H1 (cell line): ENCODE results near the gene FOXP4. TPM values are rescaled to one million over a fixed set of nuclear protein-coding genes. Genes with fewer than 3 reads are reported as not detected.
A peak's percentile ranks its signal among the peaks of the same experiment; 100 is the strongest.

Experiments
- ATF3 ChIP-seq: IDR thresholded peaks from 2 replicates; pipeline ENCODE4 v1.6.1; 2011; ENCODE audit warnings: low read depth, mild to moderate bottlenecking, low read length; ENCODE audit not compliant: insufficient read depth
- BACH1 ChIP-seq: IDR thresholded peaks from 2 replicates; pipeline ENCODE4 v1.6.1; 2012; ENCODE audit warnings: low read length, improper control_type of control experiment
- CEBPB ChIP-seq: IDR thresholded peaks from 2 replicates; pipeline ENCODE4 v1.6.1; 2012; ENCODE audit warnings: low read depth, low read length
- CHD2 ChIP-seq: IDR thresholded peaks from 2 replicates; pipeline ENCODE4 v1.6.1; 2012; ENCODE audit warnings: low read length, improper control_type of control experiment
- CTBP2 ChIP-seq: IDR thresholded peaks from 2 replicates; pipeline ENCODE4 v1.7.0; 2011; ENCODE audit warnings: borderline replicate concordance, mild to moderate bottlenecking, moderate library complexity, mixed read lengths, low read length; ENCODE audit not compliant: insufficient read depth, insufficient read length
- EGR1 ChIP-seq: IDR thresholded peaks from 2 replicates; pipeline ENCODE4 v1.6.1; 2011; ENCODE audit warnings: low read depth, low read length, borderline replicate concordance
- HDAC2 ChIP-seq, 2 experiments: fragments of 300-600 bp in 1 of 2; sonication (generic) in 1 of 2; IDR thresholded peaks; 2 replicates each; pipeline ENCODE4 v1.6.1; 2011 to 2012; ENCODE audit warnings: low read depth in 2 of 2, low read length in 2 of 2, mild to moderate bottlenecking in 2 of 2, moderate library complexity in 2 of 2, borderline replicate concordance in 1 of 2, inconsistent platforms in 1 of 2
- KDM4A ChIP-seq: IDR thresholded peaks from one replicate; pipeline ENCODE4 v1.7.1; 2012; ENCODE audit warnings: low read depth, mild to moderate bottlenecking, moderate library complexity, low read length, inconsistent platforms; ENCODE audit not compliant: severe bottlenecking
- NRF1 ChIP-seq: IDR thresholded peaks from 2 replicates; pipeline ENCODE4 v1.6.1; 2011; ENCODE audit warnings: mild to moderate bottlenecking, low read depth, low read length, improper control_type of control experiment
- POLR2A ChIP-seq, 2 experiments: IDR thresholded peaks; 1 replicate in 1 of 2; 2 replicates in 1 of 2; pipeline ENCODE4 v1.6.1; 2011; ENCODE audit warnings: low read depth in 2 of 2, low read length in 2 of 2, mild to moderate bottlenecking in 2 of 2; ENCODE audit errors: control extremely low read depth in 1 of 2
- RXRA ChIP-seq: IDR thresholded peaks from 2 replicates; pipeline ENCODE4 v1.6.1; 2011; ENCODE audit warnings: low read depth, mild to moderate bottlenecking, low read length, moderate library complexity; ENCODE audit not compliant: insufficient read depth
- SIN3A ChIP-seq, 2 experiments: IDR thresholded peaks in 1 of 2; conservative IDR thresholded peaks in 1 of 2; 2 replicates each; pipeline ENCODE4 v1.6.1; 2011 to 2012; ENCODE audit warnings: low read length in 2 of 2, improper control_type of control experiment in 1 of 2, low read depth in 1 of 2, mild to moderate bottlenecking in 1 of 2
- SIRT6 ChIP-seq: IDR thresholded peaks from one replicate; pipeline ENCODE4 v1.7.1; 2012; ENCODE audit warnings: low read length, inconsistent platforms
- SP1 ChIP-seq: IDR thresholded peaks from 2 replicates; pipeline ENCODE4 v1.6.1; 2011; ENCODE audit warnings: low read depth, low read length
- SRF ChIP-seq: IDR thresholded peaks from 2 replicates; pipeline ENCODE4 v1.6.1; 2011; ENCODE audit warnings: mild to moderate bottlenecking, low read depth, low read length, moderate library complexity
- TCF12 ChIP-seq: IDR thresholded peaks from 2 replicates; pipeline ENCODE4 v1.6.1; 2011; ENCODE audit warnings: low read depth, mild to moderate bottlenecking, low read length
- YY1 ChIP-seq: IDR thresholded peaks from 2 replicates; pipeline ENCODE4 v1.6.1; 2011; ENCODE audit warnings: low read depth, mild to moderate bottlenecking, low read length
- polyA plus RNA-seq, 7 experiments: library from polyadenylated mRNA; depleted of rRNA in 3 of 7; stranded (reverse) in 5 of 7; unstranded in 2 of 7; fragments of >200 nt in 5 of 7; fragments of 200-250 nt in 2 of 7; gene quantifications; 1 replicate in 5 of 7; 2 replicates in 1 of 7; 4 replicates in 1 of 7; pipeline versions ENCODE4 v1.2.1 to v1.2.3, GENCODE V29; 2011 to 2013; ENCODE audit warnings: missing spikeins in 2 of 7, mixed read lengths in 2 of 7
- total RNA-seq: library from RNA; stranded (reverse); fragmentation: NEBNext Ultra II Directional; extraction: Animal tissue kit (Norgen Biotek cat#: 25700); gene quantifications from 2 replicates; pipeline ENCODE4 v1.2.1, GENCODE V29; 2021
- TF ChIP-seq, protein P1 (sequence below): IDR thresholded peaks from 2 replicates; pipeline ENCODE4 v1.6.1; 2012; ENCODE audit warnings: inconsistent platforms
- TF ChIP-seq, protein P2 (sequence below): IDR thresholded peaks from 2 replicates; pipeline ENCODE4 v1.6.1; 2011; ENCODE audit warnings: low read length, improper control_type of control experiment
- TF ChIP-seq, protein P3 (sequence below): IDR thresholded peaks from 2 replicates; pipeline ENCODE4 v1.6.1; 2012; ENCODE audit warnings: low read length, inconsistent platforms

FOXP4 gene
- total and polyA plus RNA-seq, 2 of the 8 experiments (the other 6 are each of a cell fraction or from before 2014, with no cell fraction given) = 4.8 to 13.3 TPM

GRCh38 chr6:41545703-41546474 is at the start of gene FOXP4 (continued):
- TF ChIP-seq, protein P1, sequence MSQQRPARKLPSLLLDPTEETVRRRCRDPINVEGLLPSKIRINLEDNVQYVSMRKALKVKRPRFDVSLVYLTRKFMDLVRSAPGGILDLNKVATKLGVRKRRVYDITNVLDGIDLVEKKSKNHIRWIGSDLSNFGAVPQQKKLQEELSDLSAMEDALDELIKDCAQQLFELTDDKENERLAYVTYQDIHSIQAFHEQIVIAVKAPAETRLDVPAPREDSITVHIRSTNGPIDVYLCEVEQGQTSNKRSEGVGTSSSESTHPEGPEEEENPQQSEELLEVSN = peak; percentile 29; the same call in 1 of the 2 replicates
- TF ChIP-seq KDM4A (peak; percentile 94), CEBPB (no peak), SP1 (peak; percentile 74; the same call in 1 of the 2 replicates), ATF3 (no peak), CHD2 (no peak), SIRT6 (no peak), HDAC2 (IDR thresholded peaks at IDR 0.05; ENCODE audit: borderline replicate concordance in 1 of 2, low read depth in 2 of 2, low read length in 2 of 2) (0 out of 4 replicates have a peak, but pooled peaks of 1 of the 2 experiments have one; percentile 24), EGR1 (peak; percentile 82; the same call in 1 of the 2 replicates), RXRA (no peak), CTBP2 (peak; percentile 97), TCF12 (0 out of 2 replicates have a peak, but pooled peaks have one; percentile 66), BACH1 (no peak; the same call in 1 of the 2 replicates), SIN3A (conservative IDR thresholded peaks at IDR 0.05 in 1 of 2, IDR thresholded peaks at IDR 0.05 in 1 of 2; ENCODE audit: low read depth in 1 of 2, low read length in 2 of 2) (peak; percentile 91 to 92), YY1 (peak; percentile 76), NRF1 (no peak), SRF (no peak), POLR2A (IDR thresholded peaks at IDR 0.05; ENCODE audit: control extremely low read depth in 1 of 2, low read depth in 2 of 2, low read length in 2 of 2) (no peak)
- TF ChIP-seq, protein P2, sequence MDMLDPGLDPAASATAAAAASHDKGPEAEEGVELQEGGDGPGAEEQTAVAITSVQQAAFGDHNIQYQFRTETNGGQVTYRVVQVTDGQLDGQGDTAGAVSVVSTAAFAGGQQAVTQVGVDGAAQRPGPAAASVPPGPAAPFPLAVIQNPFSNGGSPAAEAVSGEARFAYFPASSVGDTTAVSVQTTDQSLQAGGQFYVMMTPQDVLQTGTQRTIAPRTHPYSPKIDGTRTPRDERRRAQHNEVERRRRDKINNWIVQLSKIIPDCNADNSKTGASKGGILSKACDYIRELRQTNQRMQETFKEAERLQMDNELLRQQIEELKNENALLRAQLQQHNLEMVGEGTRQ = peak; percentile 20; the same call in 1 of the 2 replicates
- TF ChIP-seq, protein P3, sequence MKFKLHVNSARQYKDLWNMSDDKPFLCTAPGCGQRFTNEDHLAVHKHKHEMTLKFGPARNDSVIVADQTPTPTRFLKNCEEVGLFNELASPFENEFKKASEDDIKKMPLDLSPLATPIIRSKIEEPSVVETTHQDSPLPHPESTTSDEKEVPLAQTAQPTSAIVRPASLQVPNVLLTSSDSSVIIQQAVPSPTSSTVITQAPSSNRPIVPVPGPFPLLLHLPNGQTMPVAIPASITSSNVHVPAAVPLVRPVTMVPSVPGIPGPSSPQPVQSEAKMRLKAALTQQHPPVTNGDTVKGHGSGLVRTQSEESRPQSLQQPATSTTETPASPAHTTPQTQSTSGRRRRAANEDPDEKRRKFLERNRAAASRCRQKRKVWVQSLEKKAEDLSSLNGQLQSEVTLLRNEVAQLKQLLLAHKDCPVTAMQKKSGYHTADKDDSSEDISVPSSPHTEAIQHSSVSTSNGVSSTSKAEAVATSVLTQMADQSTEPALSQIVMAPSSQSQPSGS = no peak
